ENCODE results near the gene UBQLNL.

UBQLNL gene

GRCh38 chr11:5516599-5516998 is at the start of gene UBQLNL:
UBQLNL (minus strand) TSS chr11:5516699; CDS start chr11:5516441, 258 bp downstream.
- Histone ChIP-seq H3K9ac (ENCODE audit: low read depth, low read length) (no peak within 1 kb of the TSS), H3K9me3 (ENCODE audit: control insufficient read depth, insufficient read depth, low read length) (no peaks in the 10 kb centered on the region), H3K36me3 (ENCODE audit: control insufficient read depth, insufficient read depth, low read length) (no peaks in the 10 kb centered on the region), H3K4me3 (ENCODE audit: low read depth, low read length) (no peak within 1 kb of the TSS), H3K27me3 (ENCODE audit: control insufficient read depth, insufficient read depth, low read length) (no peaks in the 10 kb centered on the region), H3K4me1 (ENCODE audit: control insufficient read depth, insufficient read depth, low read length) (no peaks in the 10 kb centered on the region)

- no peaks in the 10 kb centered on the region for H3K27me3 ChIP-seq (ENCODE audit: control insufficient read depth, insufficient read depth, low read length)
- no peaks in the 10 kb centered on the region for H3K4me1 ChIP-seq (ENCODE audit: control insufficient read depth, insufficient read depth, low read length)
- H3K9ac ChIP-seq (ENCODE audit: low read depth, low read length): no peak overlapping the region
- no peaks in the 10 kb centered on the region for H3K9me3 ChIP-seq (ENCODE audit: control insufficient read depth, insufficient read depth, low read length)
- no peaks in the 10 kb centered on the region for H3K36me3 ChIP-seq (ENCODE audit: control insufficient read depth, insufficient read depth, low read length)
- H3K4me3 ChIP-seq (ENCODE audit: low read depth, low read length): no peak overlapping the region
Observed at GRCh38 chr11:5564259-5565019, 47.9 kb upstream of the UBQLNL start.

GRCh38 chr11:5557751-5558150 is 41.3 kb upstream of the UBQLNL start:
- H3K9ac ChIP-seq (ENCODE audit: low read depth, low read length): no peak overlapping the region
- H3K27me3 ChIP-seq (ENCODE audit: control insufficient read depth, insufficient read depth, low read length): no peaks in the 10 kb centered on the region

GRCh38 chr11:5556596-5557188 is 40.2 kb upstream of the UBQLNL start:
- no peaks in the 10 kb centered on the region for H3K4me1 ChIP-seq (ENCODE audit: control insufficient read depth, insufficient read depth, low read length)

More at GRCh38 chr11:5557751-5558150, 41.3 kb upstream of the UBQLNL start:
- Histone ChIP-seq H3K9me3 (ENCODE audit: control insufficient read depth, insufficient read depth, low read length) (no peaks in the 10 kb centered on the region), H3K36me3 (ENCODE audit: control insufficient read depth, insufficient read depth, low read length) (no peaks in the 10 kb centered on the region), H3K4me1 (ENCODE audit: control insufficient read depth, insufficient read depth, low read length) (no peaks in the 10 kb centered on the region), H3K4me3 (ENCODE audit: low read depth, low read length) (no peak overlapping the region)

GRCh38 chr11:5553343-5553742 is 36.8 kb upstream of the UBQLNL start:
- Histone ChIP-seq H3K27me3 (ENCODE audit: control insufficient read depth, insufficient read depth, low read length) (no peaks in the 10 kb centered on the region), H3K36me3 (ENCODE audit: control insufficient read depth, insufficient read depth, low read length) (no peaks in the 10 kb centered on the region), H3K9me3 (ENCODE audit: control insufficient read depth, insufficient read depth, low read length) (no peaks in the 10 kb centered on the region), H3K9ac (ENCODE audit: low read depth, low read length) (no peak overlapping the region), H3K4me3 (ENCODE audit: low read depth, low read length) (no peak overlapping the region), H3K4me1 (ENCODE audit: control insufficient read depth, insufficient read depth, low read length) (no peaks in the 10 kb centered on the region)

More at GRCh38 chr11:5556596-5557188, 40.2 kb upstream of the UBQLNL start:
- Histone ChIP-seq H3K36me3 (ENCODE audit: control insufficient read depth, insufficient read depth, low read length) (no peaks in the 10 kb centered on the region), H3K4me3 (ENCODE audit: low read depth, low read length) (no peak overlapping the region), H3K9me3 (ENCODE audit: control insufficient read depth, insufficient read depth, low read length) (no peaks in the 10 kb centered on the region), H3K9ac (ENCODE audit: low read depth, low read length) (no peak overlapping the region), H3K27me3 (ENCODE audit: control insufficient read depth, insufficient read depth, low read length) (no peaks in the 10 kb centered on the region)

- no peaks in the 10 kb centered on the region for H3K36me3 ChIP-seq (ENCODE audit: control insufficient read depth, insufficient read depth, low read length)
- H3K9me3 ChIP-seq (ENCODE audit: control insufficient read depth, insufficient read depth, low read length): no peaks in the 10 kb centered on the region
- no peak overlapping the region for H3K9ac ChIP-seq (ENCODE audit: low read depth, low read length)
Observed at GRCh38 chr11:5550440-5551095, 34.1 kb upstream of the UBQLNL start.

GRCh38 chr11:5548440-5548839 is 31.9 kb upstream of the UBQLNL start, which contains the start of gene OR52H1:
OR52H1 (minus strand) TSS chr11:5548540; CDS start chr11:5545505, 3,035 bp downstream.
- no peaks in the 10 kb centered on the region for H3K27me3 ChIP-seq (ENCODE audit: control insufficient read depth, insufficient read depth, low read length)
- H3K9ac ChIP-seq (ENCODE audit: low read depth, low read length): no peak within 1 kb of the TSS
- no peak within 1 kb of the TSS for H3K4me3 ChIP-seq (ENCODE audit: low read depth, low read length)
- H3K36me3 ChIP-seq (ENCODE audit: control insufficient read depth, insufficient read depth, low read length): no peaks in the 10 kb centered on the region
- H3K9me3 ChIP-seq (ENCODE audit: control insufficient read depth, insufficient read depth, low read length): no peaks in the 10 kb centered on the region
- H3K4me1 ChIP-seq (ENCODE audit: control insufficient read depth, insufficient read depth, low read length): no peaks in the 10 kb centered on the region

More at GRCh38 chr11:5550440-5551095, 34.1 kb upstream of the UBQLNL start:
- H3K4me3 ChIP-seq (ENCODE audit: low read depth, low read length): no peak overlapping the region
- no peaks in the 10 kb centered on the region for H3K4me1 ChIP-seq (ENCODE audit: control insufficient read depth, insufficient read depth, low read length)
- no peaks in the 10 kb centered on the region for H3K27me3 ChIP-seq (ENCODE audit: control insufficient read depth, insufficient read depth, low read length)

GRCh38 chr11:5547982-5548381 is 31.5 kb upstream of the UBQLNL start:
- H3K36me3 ChIP-seq (ENCODE audit: control insufficient read depth, insufficient read depth, low read length): no peaks in the 10 kb centered on the region
- no peak overlapping the region for H3K4me3 ChIP-seq (ENCODE audit: low read depth, low read length)
- no peaks in the 10 kb centered on the region for H3K27me3 ChIP-seq (ENCODE audit: control insufficient read depth, insufficient read depth, low read length)
- no peaks in the 10 kb centered on the region for H3K9me3 ChIP-seq (ENCODE audit: control insufficient read depth, insufficient read depth, low read length)
- no peak overlapping the region for H3K9ac ChIP-seq (ENCODE audit: low read depth, low read length)
- no peaks in the 10 kb centered on the region for H3K4me1 ChIP-seq (ENCODE audit: control insufficient read depth, insufficient read depth, low read length)

GRCh38 chr11:5546457-5546856 is 30.0 kb upstream of the UBQLNL start:
- Histone ChIP-seq H3K9me3 (ENCODE audit: control insufficient read depth, insufficient read depth, low read length) (no peaks in the 10 kb centered on the region), H3K4me3 (ENCODE audit: low read depth, low read length) (no peak overlapping the region), H3K4me1 (ENCODE audit: control insufficient read depth, insufficient read depth, low read length) (no peaks in the 10 kb centered on the region), H3K9ac (ENCODE audit: low read depth, low read length) (no peak overlapping the region), H3K36me3 (ENCODE audit: control insufficient read depth, insufficient read depth, low read length) (no peaks in the 10 kb centered on the region), H3K27me3 (ENCODE audit: control insufficient read depth, insufficient read depth, low read length) (no peaks in the 10 kb centered on the region)

GRCh38 chr11:5541427-5541826 is 24.9 kb upstream of the UBQLNL start:
- Histone ChIP-seq H3K27me3 (ENCODE audit: control insufficient read depth, insufficient read depth, low read length) (no peaks in the 10 kb centered on the region), H3K9me3 (ENCODE audit: control insufficient read depth, insufficient read depth, low read length) (no peaks in the 10 kb centered on the region), H3K4me3 (ENCODE audit: low read depth, low read length) (no peak overlapping the region), H3K4me1 (ENCODE audit: control insufficient read depth, insufficient read depth, low read length) (no peaks in the 10 kb centered on the region), H3K36me3 (ENCODE audit: control insufficient read depth, insufficient read depth, low read length) (no peaks in the 10 kb centered on the region), H3K9ac (ENCODE audit: low read depth, low read length) (no peak overlapping the region)

- Histone ChIP-seq H3K4me3 (ENCODE audit: low read depth, low read length) (no peak overlapping the region), H3K9me3 (ENCODE audit: control insufficient read depth, insufficient read depth, low read length) (no peaks in the 10 kb centered on the region), H3K36me3 (ENCODE audit: control insufficient read depth, insufficient read depth, low read length) (no peaks in the 10 kb centered on the region), H3K9ac (ENCODE audit: low read depth, low read length) (no peak overlapping the region), H3K4me1 (ENCODE audit: control insufficient read depth, insufficient read depth, low read length) (no peaks in the 10 kb centered on the region), H3K27me3 (ENCODE audit: control insufficient read depth, insufficient read depth, low read length) (no peaks in the 10 kb centered on the region)
Observed at GRCh38 chr11:5536482-5536881, 20.0 kb upstream of the UBQLNL start.
